Activated T-cell treated with anti-CD3 and anti-CD28 coated beads, Interleukin-2, amount 50 U/mL, for 4 hours (primary cell): ENCODE data around the gene ETS2. TPM values are rescaled to one million over a fixed set of nuclear protein-coding genes. Genes with fewer than 3 reads are reported as not detected.
"Not testable (repeated sequence)": the region's sequence is repeated elsewhere in the genome, so short reads cannot be mapped to it uniquely, and the experiment has no call there.

Experiments
- ATAC-seq, 2 donors: fragments of 200-7000 bp; cut with Tn5 transposase; one replicate each; pipeline ENCODE4 v1.10.0; 2021
- DNase-seq: peaks from one replicate; pipeline ENCODE4 v3.0.0-alpha.2; 2020
- H3K27me3 Mint-ChIP-seq: one replicate; pipeline ENCODE4 v1.8.0; 2021; ENCODE audit warnings: low read depth, mixed read lengths
- H3K36me3 Mint-ChIP-seq: one replicate; pipeline ENCODE4 v1.8.0; 2022; ENCODE audit warnings: mixed read lengths; ENCODE audit not compliant: insufficient read depth
- H3K4me1 Mint-ChIP-seq: one replicate; pipeline ENCODE4 v1.8.0; 2021; ENCODE audit warnings: low read depth, mixed read lengths
- H3K4me3 Mint-ChIP-seq: one replicate; pipeline ENCODE4 v1.8.0; 2021; ENCODE audit warnings: mild to moderate bottlenecking, moderate library complexity, mixed read lengths
- H3K9me3 Mint-ChIP-seq: one replicate; pipeline ENCODE4 v1.8.0; 2021; ENCODE audit warnings: mixed read lengths
- total RNA-seq, 3 donors: library from RNA; stranded (reverse); gene quantifications; one replicate each; pipeline ENCODE4 v1.2.1, GENCODE V29; 2021

The ETS2 gene
- total RNA-seq, 3 donors from 2014 or later, result 44.2 to 50.4 (median 48.3) TPM

DNA sequence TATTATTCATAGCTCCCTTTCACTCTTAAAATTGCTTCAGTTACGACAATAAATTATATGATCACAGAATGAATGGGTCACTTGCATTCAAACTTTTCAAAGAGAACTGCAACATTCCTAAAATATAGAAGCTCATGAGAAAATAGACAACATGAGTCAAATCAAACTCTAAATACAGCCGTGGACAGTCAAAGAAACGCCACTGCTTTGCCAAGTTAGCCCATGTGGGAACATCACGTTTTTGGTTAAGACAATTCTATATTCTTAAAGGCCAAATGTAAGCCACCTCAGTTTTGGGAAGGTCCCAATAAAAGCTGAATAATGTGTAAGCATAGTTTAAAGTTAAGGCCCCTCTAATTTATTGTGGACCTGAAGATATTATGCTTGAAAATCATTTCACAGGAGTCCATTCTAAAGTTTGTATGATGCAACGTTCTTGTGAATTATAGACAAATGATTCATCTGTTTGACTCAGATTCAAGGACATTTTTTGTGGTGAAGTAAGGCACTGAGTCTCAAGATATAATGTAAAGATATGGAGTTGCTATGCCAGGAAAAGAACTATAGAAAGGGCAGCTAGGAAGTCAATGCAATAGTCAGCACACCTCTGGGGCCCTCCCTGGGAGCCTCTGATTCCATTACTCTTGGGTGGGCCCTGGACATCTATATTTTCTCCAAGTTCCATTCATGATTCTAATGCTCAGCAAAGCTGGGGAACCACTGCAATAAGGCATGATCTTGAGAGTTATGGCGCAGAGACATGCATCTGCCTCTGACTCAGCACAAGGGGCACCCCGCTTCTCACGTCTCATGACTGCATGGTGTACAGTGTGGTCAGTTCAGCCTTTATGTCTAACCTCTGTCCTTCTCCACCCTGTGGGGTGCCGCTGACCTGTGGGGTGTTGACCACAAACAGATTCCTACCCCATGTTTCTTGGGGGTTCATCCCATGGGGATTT is 33.9 kb downstream of the ETS2 start:
- DNase-seq (no peak), ATAC-seq (peak; percentile 61 to 64)
- Mint-ChIP-seq H3K4me1 (peaks cover 3% of the 10 kb centered on the region), H3K27me3 (peaks cover 6% of the 10 kb centered on the region), H3K4me3 (no peak overlapping the region), H3K9me3 (no peaks in the 10 kb centered on the region), H3K36me3 (no peaks in the 10 kb centered on the region)

DNA sequence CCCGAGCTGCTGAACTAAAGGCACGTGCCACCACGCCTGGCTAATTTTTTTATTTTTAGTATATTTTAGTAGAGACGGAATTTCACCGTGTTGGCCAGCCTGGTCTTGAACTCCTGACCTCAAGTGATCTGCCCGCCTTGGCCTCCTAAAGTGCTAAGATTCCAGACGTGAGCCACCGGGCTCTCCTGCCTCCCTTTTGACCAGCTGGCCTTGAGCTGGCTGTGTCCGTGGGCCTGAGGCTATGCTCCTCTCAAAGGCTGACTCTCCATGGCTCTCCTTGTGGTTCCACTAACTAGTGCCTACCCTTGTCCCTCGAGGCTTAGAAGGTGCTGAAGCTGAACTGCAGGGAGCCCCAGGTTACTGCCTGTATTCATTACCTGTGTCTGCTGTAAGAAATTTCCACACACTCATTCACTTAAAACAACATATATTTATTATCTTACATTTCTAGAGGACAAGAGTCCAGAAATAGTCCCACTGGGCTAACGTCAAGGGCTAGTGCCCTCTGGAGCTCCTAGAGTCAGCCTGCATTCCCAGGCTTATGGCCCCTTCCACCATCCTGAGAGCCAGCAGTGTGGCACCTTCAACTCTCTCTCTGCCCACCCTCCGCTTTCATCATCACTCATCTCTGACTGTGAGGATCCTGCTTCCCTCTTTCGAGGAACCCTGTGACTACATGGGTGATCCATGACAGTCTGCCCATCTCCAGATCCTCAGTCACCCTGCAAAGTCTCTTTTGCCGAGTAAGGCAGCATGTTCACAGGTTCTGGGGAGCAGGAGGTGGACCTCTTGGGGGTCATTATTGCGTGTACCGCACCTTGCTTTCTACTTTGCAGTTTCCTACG is 34.9 kb downstream of the ETS2 start:
- Mint-ChIP-seq H3K36me3 (no peaks in the 10 kb centered on the region), H3K9me3 (no peaks in the 10 kb centered on the region), H3K27me3 (no peaks in the 10 kb centered on the region), H3K4me1 (peaks cover 3% of the 10 kb centered on the region), H3K4me3 (no peak overlapping the region)
- ATAC-seq (no peak), DNase-seq (no peak)

DNA sequence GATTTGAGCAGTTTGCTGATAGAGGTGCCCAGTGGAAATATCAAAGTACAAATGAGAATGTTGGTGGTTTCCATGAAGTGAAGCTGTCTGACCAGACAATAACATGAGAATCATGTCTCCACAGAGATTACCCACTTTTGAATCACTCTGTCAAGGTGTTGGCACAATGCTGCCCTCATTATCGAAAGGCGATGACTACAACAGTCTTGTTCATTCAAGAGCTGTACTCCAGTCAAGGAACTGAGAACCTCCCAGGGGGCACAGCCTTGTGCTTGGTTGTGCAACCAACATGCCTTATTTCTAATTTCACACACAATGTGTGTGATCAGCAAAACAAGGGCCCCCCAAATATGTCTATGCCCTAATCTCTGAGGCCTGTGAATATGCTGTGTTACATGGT is 35.7 kb downstream of the ETS2 start:
- H3K4me3 Mint-ChIP-seq, result no peak overlapping the region
- no peaks in the 10 kb centered on the region for H3K36me3 Mint-ChIP-seq
- H3K27me3 Mint-ChIP-seq, result no peaks in the 10 kb centered on the region
- no peaks in the 10 kb centered on the region for H3K9me3 Mint-ChIP-seq
- ATAC-seq (no peak), DNase-seq (no peak)
- peaks cover 3% of the 10 kb centered on the region for H3K4me1 Mint-ChIP-seq

DNA sequence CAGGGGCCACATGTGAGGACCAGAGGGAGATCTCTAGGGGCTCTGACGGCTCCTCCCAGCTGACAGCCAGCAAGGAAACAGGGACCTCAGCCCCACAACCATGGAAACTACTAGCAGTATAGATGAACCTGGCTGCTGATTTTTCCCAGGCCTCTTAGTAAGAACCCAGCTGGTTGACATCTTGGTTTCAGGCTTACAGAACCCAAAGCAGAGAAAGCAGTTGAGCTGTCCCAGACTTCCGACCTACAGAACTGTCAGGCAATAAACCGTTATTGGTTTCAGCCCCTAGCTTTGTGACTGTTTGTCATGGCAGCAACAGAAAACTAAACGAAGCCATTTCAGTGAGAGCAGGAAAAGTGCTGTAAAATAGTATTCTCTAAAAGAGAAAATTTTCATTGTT is 36.4 kb downstream of the ETS2 start:
- DNase-seq, result no peak
- no peak for ATAC-seq
- Mint-ChIP-seq H3K27me3 (no peaks in the 10 kb centered on the region), H3K4me3 (no peak overlapping the region), H3K4me1 (peaks cover 3% of the 10 kb centered on the region), H3K9me3 (no peaks in the 10 kb centered on the region), H3K36me3 (no peaks in the 10 kb centered on the region)

DNA sequence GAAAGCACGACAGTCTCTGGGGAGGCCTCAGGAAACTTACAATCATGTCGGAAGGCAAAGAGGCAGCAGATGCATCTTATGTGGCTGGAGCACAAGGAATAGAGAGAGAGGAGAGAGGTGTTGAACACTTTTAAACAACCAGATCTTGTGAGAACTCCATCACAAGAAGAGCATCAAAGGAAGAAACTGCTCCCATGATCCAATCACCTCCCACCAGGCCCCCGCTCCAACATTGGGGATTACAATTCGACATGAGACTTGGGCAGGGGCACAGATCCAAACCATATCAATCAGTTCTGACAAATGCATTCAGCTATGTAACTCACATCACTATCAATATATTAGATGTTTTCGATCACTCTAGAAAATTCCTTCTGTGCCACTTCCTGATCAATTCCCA is 37.6 kb downstream of the ETS2 start:
- Mint-ChIP-seq H3K4me3 (no peak overlapping the region), H3K4me1 (peaks cover 3% of the 10 kb centered on the region), H3K36me3 (no peaks in the 10 kb centered on the region), H3K27me3 (no peaks in the 10 kb centered on the region), H3K9me3 (no peaks in the 10 kb centered on the region)
- no peak for DNase-seq
- no peak for ATAC-seq

DNA sequence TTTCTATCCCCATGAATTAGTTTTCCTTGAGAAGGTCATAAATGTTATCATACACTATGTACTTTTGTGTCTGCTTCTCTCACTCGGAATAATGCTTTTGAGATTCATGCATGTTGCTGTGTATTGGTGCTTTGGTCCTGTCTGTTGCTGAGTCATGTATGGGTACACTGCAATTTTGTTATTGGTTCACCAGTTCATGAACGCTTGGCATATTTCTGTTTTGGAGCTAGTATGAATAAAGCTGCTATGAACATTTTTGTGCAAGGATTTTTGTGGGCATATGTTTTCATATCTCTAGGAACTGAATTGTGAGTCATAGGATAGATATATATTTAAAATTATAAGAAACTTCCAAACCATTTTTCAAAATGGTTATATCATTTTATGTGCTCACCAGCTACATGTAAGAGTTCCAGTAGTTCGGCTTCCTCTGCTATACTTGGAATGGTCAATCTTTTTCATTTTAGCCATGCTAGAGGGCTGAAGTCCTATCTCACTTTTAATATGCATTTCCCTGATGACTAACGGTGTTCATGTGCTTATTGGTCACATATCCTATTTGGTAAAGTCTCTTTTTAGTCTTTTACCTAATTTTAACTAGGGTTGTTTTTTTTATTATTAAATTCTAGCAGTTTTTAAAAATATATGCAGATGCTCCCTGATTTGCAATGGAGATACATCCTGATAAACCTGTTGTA is 38.2 kb downstream of the ETS2 start:
- no peak for DNase-seq
- Mint-ChIP-seq H3K9me3 (no peaks in the 10 kb centered on the region), H3K4me3 (no peak overlapping the region)

DNA sequence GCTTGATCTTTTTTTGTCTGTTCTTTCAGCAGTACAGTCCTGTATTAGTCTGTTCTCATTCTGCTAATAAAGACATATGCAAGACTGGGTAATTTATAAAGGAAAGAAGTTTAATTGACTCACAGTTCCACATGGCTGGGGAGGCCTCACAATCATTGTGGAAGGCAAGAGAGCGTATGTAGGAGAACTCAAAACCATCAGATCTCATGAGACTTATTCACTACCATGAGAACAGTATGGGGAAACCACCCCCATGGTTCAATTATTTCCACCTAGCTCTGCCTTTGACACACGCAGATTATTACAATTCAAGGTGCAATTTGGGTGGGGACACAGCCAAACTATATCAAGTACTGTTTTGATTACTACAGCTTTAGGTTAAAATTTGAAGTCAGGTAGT is 39.6 kb downstream of the ETS2 start:
- DNase-seq, H3K4me1 Mint-ChIP-seq, H3K9me3 Mint-ChIP-seq, H3K27me3 Mint-ChIP-seq, H3K36me3 Mint-ChIP-seq, H3K4me3 Mint-ChIP-seq, ATAC-seq: not testable (repeated sequence)

More for the DNA sequence above, 38.2 kb downstream of the ETS2 start:
- no peak for ATAC-seq
- Mint-ChIP-seq H3K4me1 (peaks cover 3% of the 10 kb centered on the region), H3K36me3 (no peaks in the 10 kb centered on the region), H3K27me3 (no peaks in the 10 kb centered on the region)

DNA sequence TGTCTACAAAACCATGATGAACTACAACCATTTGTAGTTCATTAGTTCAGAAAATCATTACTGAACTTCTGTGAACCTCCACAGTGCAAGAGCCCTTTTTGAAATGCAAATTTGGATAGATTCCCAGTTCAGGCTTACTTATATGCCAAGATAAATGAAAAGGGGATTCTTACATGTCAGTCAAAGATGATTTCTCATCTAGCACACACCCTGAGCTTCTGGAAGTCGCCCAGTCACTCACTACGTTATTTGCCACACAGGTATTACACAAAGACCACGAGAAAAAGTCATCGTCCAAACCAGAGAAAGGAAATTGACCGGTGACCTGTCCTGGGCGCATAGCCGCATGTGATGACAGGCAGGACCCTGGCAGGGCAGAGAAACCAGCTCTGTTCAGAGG is 41.8 kb downstream of the ETS2 start:
- H3K4me3 Mint-ChIP-seq, result no peak overlapping the region
- DNase-seq (no peak), ATAC-seq (no peak)
- no peaks in the 10 kb centered on the region for H3K9me3 Mint-ChIP-seq
- peaks cover 4% of the 10 kb centered on the region for H3K27me3 Mint-ChIP-seq
- no peaks in the 10 kb centered on the region for H3K4me1 Mint-ChIP-seq
- no peaks in the 10 kb centered on the region for H3K36me3 Mint-ChIP-seq

DNA sequence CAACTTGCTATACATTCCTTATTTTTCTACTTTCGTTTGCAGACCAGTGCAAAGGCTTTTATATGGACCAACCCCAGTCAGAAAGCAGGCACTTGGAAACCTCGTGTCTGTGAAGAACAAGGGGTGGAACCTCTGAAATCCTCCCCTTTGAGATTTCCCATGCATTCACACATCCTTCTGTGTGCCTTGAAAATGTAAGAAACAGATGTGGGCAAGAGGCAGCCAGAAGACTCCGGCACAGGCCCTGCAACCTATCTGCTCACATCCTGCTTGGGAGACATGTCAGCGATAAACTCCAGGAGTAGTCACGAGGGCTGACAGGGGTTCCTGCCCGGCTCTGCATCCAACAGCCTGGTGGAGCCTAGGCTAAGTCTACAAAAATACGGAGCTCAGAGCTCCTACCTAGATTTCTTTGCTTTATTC is 42.5 kb downstream of the ETS2 start:
- Mint-ChIP-seq H3K4me1 (no peaks in the 10 kb centered on the region), H3K27me3 (peaks cover 6% of the 10 kb centered on the region), H3K9me3 (no peaks in the 10 kb centered on the region), H3K36me3 (no peaks in the 10 kb centered on the region), H3K4me3 (no peak overlapping the region)
- DNase-seq, result no peak
- ATAC-seq, result no peak

DNA sequence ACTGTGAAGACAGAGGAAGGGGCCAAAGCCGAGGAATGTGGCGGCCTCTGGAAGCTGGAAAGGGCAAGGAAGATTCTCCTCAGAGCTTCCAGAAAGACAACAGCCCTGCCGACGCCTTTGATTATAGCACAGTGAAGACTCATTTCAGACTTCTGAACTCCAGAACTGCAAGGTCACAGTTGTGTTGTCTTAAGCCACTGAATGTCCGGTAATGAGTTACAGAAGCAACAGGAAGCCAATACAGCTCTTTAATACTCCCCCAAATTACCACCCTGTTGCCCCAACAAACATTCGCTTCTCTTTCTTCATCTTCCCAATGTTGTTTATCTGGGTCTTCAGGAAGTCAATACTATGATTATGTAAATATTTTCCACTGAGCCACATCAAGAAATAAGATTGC is 44.0 kb downstream of the ETS2 start:
- DNase-seq (no peak), ATAC-seq (no peak)
- no peaks in the 10 kb centered on the region for H3K4me1 Mint-ChIP-seq
- H3K36me3 Mint-ChIP-seq, result no peaks in the 10 kb centered on the region
- H3K9me3 Mint-ChIP-seq, result no peaks in the 10 kb centered on the region
- H3K27me3 Mint-ChIP-seq, result peaks cover 8% of the 10 kb centered on the region
- H3K4me3 Mint-ChIP-seq, result no peak overlapping the region

DNA sequence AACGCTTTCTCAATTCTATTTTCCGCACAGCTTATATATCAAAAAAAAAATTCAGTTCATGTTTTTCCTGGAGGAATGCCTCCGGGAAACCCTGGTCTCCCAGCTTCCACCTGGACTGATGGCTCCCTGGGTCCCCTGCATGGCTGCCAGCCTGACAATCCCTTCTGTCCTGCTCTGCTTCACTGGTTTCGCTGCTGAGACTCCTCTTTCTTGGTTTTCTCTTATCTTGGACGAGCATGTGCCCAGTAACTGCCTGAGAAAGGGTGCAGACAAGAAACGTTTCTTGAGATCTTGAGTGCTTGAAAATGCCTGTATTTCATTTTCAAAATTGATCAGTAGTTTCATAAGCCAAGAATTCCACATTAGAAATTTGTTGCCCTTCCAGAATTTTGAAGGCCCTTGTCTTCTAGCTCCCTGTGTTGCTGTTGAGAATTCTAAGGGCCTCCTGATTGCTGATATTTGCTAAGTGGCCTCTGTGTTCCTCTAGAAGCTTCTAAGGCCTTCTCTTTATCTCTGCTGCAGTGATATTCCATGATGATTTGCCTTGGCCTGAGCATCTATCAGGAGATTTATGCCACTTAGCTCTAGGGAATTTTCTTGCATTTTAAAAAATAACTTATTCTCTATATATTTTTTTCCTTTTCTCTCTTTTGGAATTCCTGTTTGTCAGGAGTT is 44.7 kb downstream of the ETS2 start:
- Mint-ChIP-seq H3K27me3 (peaks cover 8% of the 10 kb centered on the region), H3K4me3 (no peak overlapping the region), H3K4me1 (no peaks in the 10 kb centered on the region), H3K9me3 (no peaks in the 10 kb centered on the region), H3K36me3 (no peaks in the 10 kb centered on the region)
- DNase-seq (no peak), ATAC-seq (no peak)

DNA sequence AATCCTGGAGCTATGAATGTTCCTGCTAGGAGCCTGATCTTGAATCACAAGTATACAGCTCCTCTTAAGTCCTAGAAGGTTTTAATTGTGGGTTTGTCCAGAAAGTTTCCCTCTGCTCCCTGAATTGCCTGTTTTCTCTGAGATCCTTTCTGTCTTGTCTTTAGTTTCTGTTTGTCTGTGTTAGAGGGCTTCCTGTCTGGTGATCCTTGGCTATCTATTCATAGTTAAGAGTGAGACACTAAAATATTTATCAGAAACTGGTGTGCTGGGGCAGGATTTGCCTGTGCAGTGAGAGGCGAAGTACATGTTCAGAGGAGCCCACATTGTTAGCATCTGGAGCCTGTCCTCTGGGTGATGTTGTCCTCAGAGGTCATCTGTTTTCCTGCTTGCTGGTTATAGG is 45.4 kb downstream of the ETS2 start:
- Mint-ChIP-seq H3K36me3 (no peaks in the 10 kb centered on the region), H3K4me1 (no peaks in the 10 kb centered on the region), H3K4me3 (no peak overlapping the region), H3K27me3 (peaks cover 10% of the 10 kb centered on the region), H3K9me3 (no peaks in the 10 kb centered on the region)
- no peak for DNase-seq
- no peak for ATAC-seq

DNA sequence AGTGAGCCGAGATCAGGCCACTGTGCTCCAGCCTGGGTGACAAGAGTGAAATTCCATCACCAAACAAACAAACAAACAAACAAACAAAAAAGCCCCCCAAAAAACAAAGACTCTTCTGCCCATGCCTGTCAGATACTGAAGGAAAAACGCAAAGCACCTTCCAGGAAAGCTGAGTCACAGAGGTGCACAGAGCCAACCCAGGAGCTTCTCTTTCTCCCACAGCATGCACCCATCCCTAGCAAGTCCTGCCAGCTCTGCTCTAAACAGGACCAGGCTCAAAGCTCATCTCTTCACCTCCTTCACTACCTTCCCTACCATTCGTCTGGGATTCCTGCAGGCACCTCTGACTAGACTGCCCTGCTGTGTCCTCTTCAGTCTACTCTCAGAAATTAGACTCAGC is 46.5 kb downstream of the ETS2 start:
- Mint-ChIP-seq H3K9me3 (no peaks in the 10 kb centered on the region), H3K4me1 (no peaks in the 10 kb centered on the region), H3K4me3 (no peak overlapping the region), H3K36me3 (no peaks in the 10 kb centered on the region), H3K27me3 (peaks cover 10% of the 10 kb centered on the region)
- ATAC-seq (no peak), DNase-seq (no peak)

DNA sequence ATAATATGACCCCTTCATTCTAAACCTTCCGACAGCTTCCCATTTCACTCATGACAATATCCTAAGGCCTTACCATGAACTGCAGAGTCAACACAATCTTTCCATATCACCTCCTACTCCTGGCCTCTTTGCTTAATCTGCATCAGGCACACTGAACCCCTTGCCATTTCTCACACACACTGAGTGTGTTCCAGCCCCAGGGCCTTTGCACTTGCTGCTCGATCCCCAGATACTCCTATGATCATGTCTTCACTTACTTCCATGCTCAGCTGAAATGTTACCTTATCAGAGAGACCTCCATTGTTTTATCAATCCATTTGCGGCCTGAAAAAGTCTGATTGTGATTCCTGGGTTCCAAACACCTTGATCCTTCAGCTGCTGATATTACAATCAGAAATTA is 47.0 kb downstream of the ETS2 start:
- ATAC-seq, result no peak
- Mint-ChIP-seq H3K4me1 (no peaks in the 10 kb centered on the region), H3K9me3 (no peaks in the 10 kb centered on the region), H3K36me3 (no peaks in the 10 kb centered on the region), H3K27me3 (peaks cover 10% of the 10 kb centered on the region), H3K4me3 (no peak overlapping the region)
- DNase-seq, result no peak
